H1 (cell line): ENCODE data around the gene PARD3. TPM values are rescaled to one million over a fixed set of nuclear protein-coding genes. Genes with fewer than 3 reads are reported as not detected.

Experiments used
- CTCF ChIA-PET: fragments of 300-600 bp; sonication (Branson Sonifier 250); formaldehyde crosslinking; loops from one replicate; lab custom pipeline; 2021; ENCODE audit not compliant: partially characterized antibody; lab: Charles Lee
- POLR2A ChIA-PET: fragments of 300-600 bp; sonication (Branson Sonifier 250); formaldehyde crosslinking; loops from one replicate; lab custom pipeline; 2021; ENCODE audit warnings: inconsistent platforms; ENCODE audit not compliant: partially characterized antibody; lab: Charles Lee
- DNase-seq, 2 experiments: peaks; one replicate each; pipeline versions ENCODE4 v3.0.0 to v3.0.0-alpha.2; 2010 to 2022; ENCODE audit warnings: low spot score in 2 of 2, low read depth in 1 of 2, mixed read lengths in 1 of 2
- FAIRE-seq: peaks from 2 replicates; lab custom pipeline; 2011; peaks lifted over from hg19 to GRCh38; lab: Jason Lieb, UNC
- H2AFZ ChIP-seq: 2 replicates; pipeline ENCODE4 v1.8.1; 2012; ENCODE audit warnings: low read length, inconsistent platforms
- H2AK5ac ChIP-seq: 2 replicates; pipeline ENCODE4 v1.6.1; 2013; ENCODE audit warnings: low read depth, low read length
- H2BK120ac ChIP-seq: replicated peaks from 2 replicates; pipeline ENCODE3; 2013; ENCODE audit warnings: low read depth, low read length, inconsistent platforms
- H2BK12ac ChIP-seq: 2 replicates; pipeline ENCODE4 v1.6.1; 2013; ENCODE audit warnings: low read depth, low read length
- H2BK15ac ChIP-seq: 2 replicates; pipeline ENCODE4 v1.6.1; 2013; ENCODE audit warnings: low read length
- H2BK20ac ChIP-seq: 2 replicates; pipeline ENCODE4 v1.6.1; 2013; ENCODE audit warnings: low read length
- H2BK5ac ChIP-seq: 2 replicates; pipeline ENCODE4 v1.6.1; 2013; ENCODE audit warnings: low read depth, low read length
- H3K14ac ChIP-seq: 2 replicates; pipeline ENCODE4 v1.6.1; 2013; ENCODE audit warnings: inconsistent platforms; ENCODE audit not compliant: insufficient read length
- H3K18ac ChIP-seq: 2 replicates; pipeline ENCODE4 v1.6.1; 2013; ENCODE audit warnings: low read length; ENCODE audit errors: extremely low read depth
- H3K23ac ChIP-seq: 2 replicates; pipeline ENCODE4 v1.6.1; 2013; ENCODE audit warnings: inconsistent platforms; ENCODE audit not compliant: insufficient read length
- H3K23me2 ChIP-seq: 2 replicates; pipeline ENCODE4 v1.6.1; 2013; ENCODE audit warnings: low read depth, low read length
- H3K27ac ChIP-seq: 2 replicates; pipeline ENCODE4 v1.6.1; 2011; ENCODE audit warnings: low read depth, low read length, inconsistent platforms
- H3K27me3 ChIP-seq, 4 experiments: replicated peaks in 1 of 4; 1 replicate in 1 of 4; 2 replicates in 3 of 4; pipeline versions ENCODE4 v1.6.1 to v1.8.1; 2011 to 2013; ENCODE audit warnings: low read length in 3 of 4, mild to moderate bottlenecking in 3 of 4, inconsistent platforms in 2 of 4, mixed read lengths in 2 of 4, moderate library complexity in 1 of 4; ENCODE audit not compliant: control insufficient read depth in 3 of 4, insufficient read depth in 3 of 4; ENCODE audit errors: extremely low read depth in 1 of 4
- H3K36me3 ChIP-seq, 4 experiments: 2 replicates each; pipeline versions ENCODE4 v1.6.1 to v1.8.1; 2011 to 2013; ENCODE audit warnings: mild to moderate bottlenecking in 4 of 4, low read length in 3 of 4, moderate library complexity in 2 of 4, control low read depth in 1 of 4, inconsistent platforms in 1 of 4; ENCODE audit not compliant: insufficient read depth in 4 of 4, control insufficient read depth in 2 of 4
- H3K4ac ChIP-seq: replicated peaks from 2 replicates; pipeline ENCODE3; 2013; ENCODE audit warnings: low read length, low read depth, mixed read lengths, inconsistent platforms; ENCODE audit not compliant: insufficient read length
- H3K4me1 ChIP-seq, 4 experiments: replicated peaks in 1 of 4; 1 replicate in 1 of 4; 2 replicates in 3 of 4; pipeline versions ENCODE4 v1.6.1 to v1.8.1; 2011 to 2013; ENCODE audit warnings: low read length in 3 of 4, inconsistent platforms in 2 of 4, mixed read lengths in 1 of 4; ENCODE audit not compliant: insufficient read depth in 4 of 4, control insufficient read depth in 3 of 4
- H3K4me2 ChIP-seq, 2 experiments: 2 replicates each; pipeline versions ENCODE4 v1.6.1 to v1.8.1; 2011 to 2013; ENCODE audit warnings: low read depth in 2 of 2, low read length in 2 of 2, control low read depth in 1 of 2, inconsistent platforms in 1 of 2, mild to moderate bottlenecking in 1 of 2; ENCODE audit not compliant: insufficient read depth in 1 of 2
- H3K4me3 ChIP-seq, 4 experiments: fragments of 200-600, 300-600 bp in 1 of 4; sonication (generic), shearing (Covaris generic), sonication (Bioruptor Twin) in 1 of 4; 2 replicates each; pipeline versions ENCODE4 v1.5.1 to v1.8.1; 2011 to 2016; ENCODE audit warnings: low read length in 4 of 4, low read depth in 3 of 4, control low read depth in 2 of 4, inconsistent platforms in 2 of 4, mild to moderate bottlenecking in 2 of 4, mixed read lengths in 1 of 4, moderate library complexity in 1 of 4; ENCODE audit not compliant: insufficient read depth in 2 of 4; ENCODE audit errors: extremely low read depth in 1 of 4
- H3K56ac ChIP-seq: replicated peaks from 2 replicates; pipeline ENCODE3; 2013; ENCODE audit warnings: low read depth, mild to moderate bottlenecking, mixed read lengths, low read length, inconsistent platforms; ENCODE audit not compliant: insufficient read length
- H3K79me1 ChIP-seq: 2 replicates; pipeline ENCODE4 v1.6.1; 2013; ENCODE audit warnings: low read depth, low read length, control low read depth
- H3K79me2 ChIP-seq, 2 experiments: 2 replicates each; pipeline versions ENCODE4 v1.6.1 to v1.8.1; 2012 to 2013; ENCODE audit warnings: low read length in 2 of 2, mild to moderate bottlenecking in 2 of 2, inconsistent platforms in 1 of 2; ENCODE audit not compliant: insufficient read depth in 2 of 2, control insufficient read depth in 1 of 2
- H3K9ac ChIP-seq, 4 experiments: replicated peaks in 1 of 4; 1 replicate in 1 of 4; 2 replicates in 3 of 4; pipeline versions ENCODE4 v1.6.1 to v1.8.1; 2011 to 2013; ENCODE audit warnings: low read depth in 3 of 4, low read length in 3 of 4, control low read depth in 2 of 4, mild to moderate bottlenecking in 2 of 4, moderate library complexity in 2 of 4, inconsistent platforms in 1 of 4; ENCODE audit errors: extremely low read depth in 1 of 4
- H3K9me3 ChIP-seq, 2 experiments: 2 replicates each; pipeline versions ENCODE4 v1.6.1 to v1.8.1; 2012 to 2013; ENCODE audit warnings: mild to moderate bottlenecking in 2 of 2, moderate library complexity in 2 of 2, control low read depth in 1 of 2, inconsistent platforms in 1 of 2, low read depth in 1 of 2, low read length in 1 of 2, mixed read lengths in 1 of 2; ENCODE audit not compliant: insufficient read depth in 2 of 2
- H4K20me1 ChIP-seq, 2 experiments: replicated peaks in 1 of 2; 2 replicates each; pipeline versions ENCODE3 to v1.8.1; 2011 to 2013; ENCODE audit warnings: inconsistent platforms in 2 of 2, low read length in 2 of 2, mild to moderate bottlenecking in 1 of 2; ENCODE audit not compliant: insufficient read depth in 2 of 2, control insufficient read depth in 1 of 2
- H4K5ac ChIP-seq: 2 replicates; pipeline ENCODE4 v1.6.1; 2013; ENCODE audit warnings: low read length, low read depth, mixed read lengths, inconsistent platforms; ENCODE audit not compliant: insufficient read length
- H4K8ac ChIP-seq: 2 replicates; pipeline ENCODE4 v1.8.0; 2013; ENCODE audit warnings: mild to moderate bottlenecking, moderate library complexity, low read length, inconsistent platforms; ENCODE audit not compliant: insufficient read depth; ENCODE audit errors: extremely low read depth
- H4K91ac ChIP-seq: replicated peaks from 2 replicates; pipeline ENCODE3; 2013; ENCODE audit warnings: low read length, mixed read lengths, inconsistent platforms; ENCODE audit not compliant: insufficient read length
- BACH1 ChIP-seq: IDR thresholded peaks from 2 replicates; pipeline ENCODE4 v1.6.1; 2012; ENCODE audit warnings: low read length, improper control_type of control experiment
- CBX8 ChIP-seq: fragments of 300-800, 300-1000 bp; sonication (generic); IDR thresholded peaks from 2 replicates; pipeline ENCODE4 v1.7.1; 2016; ENCODE audit warnings: low read depth, low read length, borderline replicate concordance
- CREB1 ChIP-seq: IDR thresholded peaks from 2 replicates; pipeline ENCODE4 v1.6.1; 2012; ENCODE audit warnings: inconsistent platforms
- EZH2 ChIP-seq: fragments of 200-600 bp; sonication (generic); IDR thresholded peaks from 2 replicates; pipeline ENCODE4 v1.7.1; 2012; ENCODE audit warnings: low read depth, mild to moderate bottlenecking, moderate library complexity, low read length, inconsistent platforms; ENCODE audit not compliant: severe bottlenecking
- JUND ChIP-seq: IDR thresholded peaks from 2 replicates; pipeline ENCODE4 v1.6.1; 2011; ENCODE audit warnings: mild to moderate bottlenecking, improper control_type of control experiment, low read length
- KDM1A ChIP-seq: fragments of 200-600, 300-600 bp; sonication (generic); IDR thresholded peaks from 2 replicates; pipeline ENCODE4 v1.7.1; 2016; ENCODE audit warnings: mild to moderate bottlenecking, low read length, borderline replicate concordance
- NANOG ChIP-seq: IDR thresholded peaks from 2 replicates; pipeline ENCODE4 v1.6.1; 2011; ENCODE audit warnings: low read length, low read depth, mild to moderate bottlenecking, inconsistent platforms; ENCODE audit not compliant: insufficient read depth, poor library complexity, severe bottlenecking
- NRF1 ChIP-seq: IDR thresholded peaks from 2 replicates; pipeline ENCODE4 v1.6.1; 2011; ENCODE audit warnings: mild to moderate bottlenecking, low read depth, low read length, improper control_type of control experiment
- POLR2AphosphoS5 ChIP-seq: IDR thresholded peaks from 2 replicates; pipeline ENCODE4 v1.6.1; 2011; ENCODE audit warnings: low read depth, low read length
- RNF2 ChIP-seq: fragments of 200-900, 300-1000 bp; sonication (generic); IDR thresholded peaks from 2 replicates; pipeline ENCODE4 v1.7.1; 2016; ENCODE audit warnings: borderline replicate concordance, low read depth, mild to moderate bottlenecking, antibody characterized with exemption, low read length; ENCODE audit not compliant: poor library complexity, severe bottlenecking; ENCODE audit errors: missing control alignments
- SP2 ChIP-seq: IDR thresholded peaks from 2 replicates; pipeline ENCODE4 v1.6.1; 2012; ENCODE audit warnings: mild to moderate bottlenecking, low read length, inconsistent platforms
- SP4 ChIP-seq: IDR thresholded peaks from 2 replicates; pipeline ENCODE4 v1.6.1; 2012; ENCODE audit warnings: low read length, inconsistent platforms
- TAF1 ChIP-seq: IDR thresholded peaks from 2 replicates; pipeline ENCODE4 v1.6.1; 2011; ENCODE audit warnings: mild to moderate bottlenecking, low read depth, low read length
- TCF12 ChIP-seq: IDR thresholded peaks from 2 replicates; pipeline ENCODE4 v1.6.1; 2011; ENCODE audit warnings: low read depth, mild to moderate bottlenecking, low read length
- TEAD4 ChIP-seq: IDR thresholded peaks from 2 replicates; pipeline ENCODE4 v1.6.1; 2012; ENCODE audit warnings: low read depth, low read length, inconsistent platforms, mixed read lengths
- YY1 ChIP-seq: IDR thresholded peaks from 2 replicates; pipeline ENCODE4 v1.6.1; 2011; ENCODE audit warnings: low read depth, mild to moderate bottlenecking, low read length
- WGBS, 2 experiments: shearing (Covaris generic) in 1 of 2; methylation state at CpG; one replicate each; pipeline versions ENCODE4 v1.1.6 to v1.1.7; 2013 to 2015; ENCODE audit warnings: low lambda C conversion rate in 2 of 2, mixed read lengths in 2 of 2, inconsistent platforms in 1 of 2, low coverage in 1 of 2, missing lambda C conversion rate in 1 of 2; ENCODE audit not compliant: insufficient replicate concordance in 2 of 2, insufficient coverage in 1 of 2, insufficient read length in 1 of 2; ENCODE audit errors: extremely low coverage in 1 of 2, missing lambda C conversion rate in 1 of 2; 5-methylcytosine and 5-hydroxymethylcytosine counted together
- polyA plus RNA-seq, 7 experiments: library from polyadenylated mRNA; depleted of rRNA in 3 of 7; stranded (reverse) in 5 of 7; unstranded in 2 of 7; fragments of >200 nt in 5 of 7; fragments of 200-250 nt in 2 of 7; gene quantifications; 1 replicate in 5 of 7; 2 replicates in 1 of 7; 4 replicates in 1 of 7; pipeline versions ENCODE4 v1.2.1 to v1.2.3, GENCODE V29; 2011 to 2013; ENCODE audit warnings: missing spikeins in 2 of 7, mixed read lengths in 2 of 7
- total RNA-seq: library from RNA; stranded (reverse); fragmentation: NEBNext Ultra II Directional; extraction: Animal tissue kit (Norgen Biotek cat#: 25700); gene quantifications from 2 replicates; pipeline ENCODE4 v1.2.1, GENCODE V29; 2021

Gene PARD3
- total and polyA plus RNA-seq, 2 of the 8 experiments (the other 6 are each of a cell fraction or from before 2014, with no cell fraction given) = 19.7 to 49.1 TPM

GRCh38 chr10:34800624-34801023 lies 14.5 kb downstream of the PARD3 start:
- H3K79me2 ChIP-seq = peaks cover 3 to 92% of the 10 kb centered on the region in 2 experiments
- no peak overlapping the region for H2BK5ac ChIP-seq
- H3K4ac ChIP-seq = no peak overlapping the region
- no peaks in the 10 kb centered on the region for H3K9me3 ChIP-seq
- no peaks in the 10 kb centered on the region for H3K23me2 ChIP-seq
- H4K20me1 ChIP-seq = peaks cover 2 to 7% of the 10 kb centered on the region in 2 experiments
- peaks cover 0 to 10% (median 4%) of the 10 kb centered on the region in 4 experiments; a peak in 3 of 7 replicates for H3K4me1 ChIP-seq
- no peak for DNase-seq
- no peak overlapping the region for H4K8ac ChIP-seq
- H3K4me2 ChIP-seq = no peak overlapping the region
- no peak overlapping the region for H3K56ac ChIP-seq
- no peak overlapping the region for H2AFZ ChIP-seq
- no peak overlapping the region for H2BK12ac ChIP-seq
- H3K27me3 ChIP-seq = no peaks in the 10 kb centered on the region
- H2AK5ac ChIP-seq = no peak overlapping the region
- H3K4me3 ChIP-seq = no peak overlapping the region
- H3K36me3 ChIP-seq = no peaks in the 10 kb centered on the region; a peak in 1 of 8 replicates
- H3K18ac ChIP-seq = no peak overlapping the region
- no peak overlapping the region for H4K5ac ChIP-seq
- POLR2A ChIA-PET = interaction anchor here (0.8 kb wide), 1 partner anchor 10 kb away, joined by 3 read pairs; no protein-coding TSS in a partner anchor
- CTCF ChIA-PET = interaction anchor here (1.1 to 2.9 kb wide), 4 partner anchors 9 to 85 kb away, joined by 3 to 10 read pairs (median 4); no protein-coding TSS in a partner anchor
- H2BK20ac ChIP-seq = no peak overlapping the region
- no peak overlapping the region for H3K23ac ChIP-seq
- no peak overlapping the region for H4K91ac ChIP-seq
- no peak overlapping the region for H3K14ac ChIP-seq
- no peak for FAIRE-seq
- no peak overlapping the region for H2BK120ac ChIP-seq
- 83% methylated on average over 5 of the region's 5 CpGs; no CpG with 5 or more reads in 1 of the 2 experiments for WGBS, 2 experiments
- peaks cover 7% of the 10 kb centered on the region; the same call in 1 of the 2 replicates for H3K79me1 ChIP-seq
- H2BK15ac ChIP-seq = no peak overlapping the region
- H3K27ac ChIP-seq = no peak overlapping the region
- H3K9ac ChIP-seq = no peak overlapping the region
- no peak for TF ChIP-seq CREB1
- no peak for TF ChIP-seq TAF1
- TF ChIP-seq SP4 = no peak
- no peak for TF ChIP-seq NANOG
- no peak for TF ChIP-seq CBX8
- TF ChIP-seq POLR2AphosphoS5 = no peak
- no peak for TF ChIP-seq EZH2
- TF ChIP-seq JUND = no peak
- TF ChIP-seq SP2 = no peak
- TF ChIP-seq YY1 = no peak
- no peak for TF ChIP-seq TEAD4
- no peak for TF ChIP-seq BACH1
- no peak for TF ChIP-seq NRF1
- no peak for TF ChIP-seq KDM1A
- no peak for TF ChIP-seq RNF2
- no peak for TF ChIP-seq TCF12
